Kidney (tissue), 14 donors: ENCODE measurements around the gene MKNK2. TPM values are rescaled to one million over a fixed set of nuclear protein-coding genes. Genes with fewer than 3 reads are reported as not detected.

Experiments
- DNase-seq, 5 donors: peaks; one replicate each; pipeline ENCODE4 v3.0.0-alpha.2; 2013 to 2020
- FAIRE-seq: peaks from 2 replicates; lab custom pipeline; 2012; peaks lifted over from hg19 to GRCh38; lab: Jason Lieb, UNC
- H3K27ac ChIP-seq, 2 donors: one replicate each; pipeline ENCODE4 v1.7.0; 2013; ENCODE audit warnings: low read depth in 2 of 2, low read length in 2 of 2, inconsistent platforms in 1 of 2
- H3K27me3 ChIP-seq: one replicate; pipeline ENCODE4 v1.7.1; 2013; ENCODE audit warnings: low read length, inconsistent platforms; ENCODE audit not compliant: control insufficient read depth, insufficient read depth
- H3K36me3 ChIP-seq, 3 donors: one replicate each; pipeline versions ENCODE4 v1.7.0 to v1.7.1; 2013; ENCODE audit warnings: low read length in 3 of 3, control low read depth in 1 of 3, inconsistent platforms in 1 of 3; ENCODE audit not compliant: insufficient read depth in 3 of 3, control insufficient read depth in 2 of 3
- H3K4me1 ChIP-seq, 3 donors: one replicate each; pipeline versions ENCODE4 v1.7.0 to v1.7.1; 2013; ENCODE audit warnings: low read length in 3 of 3, inconsistent platforms in 1 of 3, low read depth in 1 of 3; ENCODE audit not compliant: control insufficient read depth in 2 of 3, insufficient read depth in 2 of 3
- H3K4me3 ChIP-seq, 3 donors: one replicate each; pipeline versions ENCODE4 v1.7.0 to v1.8.1; 2013; ENCODE audit warnings: low read length in 3 of 3, control low read depth in 1 of 3, inconsistent platforms in 1 of 3
- H3K9ac ChIP-seq, 3 donors: one replicate each; pipeline versions ENCODE4 v1.7.0 to v1.7.1; 2013; ENCODE audit warnings: low read length in 3 of 3, control low read depth in 1 of 3, inconsistent platforms in 1 of 3
- H3K9me3 ChIP-seq, 3 donors: one replicate each; pipeline versions ENCODE4 v1.7.0 to v1.7.1; 2013; ENCODE audit warnings: low read length in 3 of 3, control low read depth in 1 of 3, inconsistent platforms in 1 of 3; ENCODE audit not compliant: control insufficient read depth in 2 of 3, insufficient read depth in 1 of 3
- intact Hi-C: fragments of 100-400 bp; cut with DNase I; formaldehyde crosslinking; loops from one replicate; pipeline ENCODE4 v1.11.1; 2022
- polyA plus RNA-seq: library from polyadenylated mRNA; stranded (reverse); fragments of 350-450 nt; fragmentation: Illumina TruSeq; extraction: RNeasy Lipid Tissue Mini Kit (QIAGEN cat#74804); gene quantifications from one replicate; pipeline ENCODE4 v1.2.3, GENCODE V29; 2014; ENCODE audit warnings: low read depth, low replicate concordance; ENCODE audit not compliant: insufficient read depth
- total RNA-seq: library from RNA; stranded (reverse); fragmentation: NEBNext Ultra II Directional; extraction: Animal tissue kit (Norgen Biotek cat#: 25700); gene quantifications from one replicate; pipeline ENCODE4 v1.2.1, GENCODE V29; 2021
- TF ChIP-seq, protein P1 (sequence below): IDR thresholded peaks from 3 replicates; pipeline ENCODE4 v1.5.1; 2012; ENCODE audit warnings: mild to moderate bottlenecking, moderate library complexity, borderline replicate concordance; ENCODE audit not compliant: insufficient read depth; ENCODE audit errors: extremely low read depth
- donor health status: control.
- donor health status: control.
- donor health status: control.
- donor health status: control.
- donor health status: control.
- donor health status: DM: yes; HTN: yes; CAD: no.
- donor health status: Normal renal cell carcinoma (clear cell type).

MKNK2 gene
- total and polyA plus RNA-seq, 2 donors from 2014 or later = 67.2 to 190 TPM

DNA sequence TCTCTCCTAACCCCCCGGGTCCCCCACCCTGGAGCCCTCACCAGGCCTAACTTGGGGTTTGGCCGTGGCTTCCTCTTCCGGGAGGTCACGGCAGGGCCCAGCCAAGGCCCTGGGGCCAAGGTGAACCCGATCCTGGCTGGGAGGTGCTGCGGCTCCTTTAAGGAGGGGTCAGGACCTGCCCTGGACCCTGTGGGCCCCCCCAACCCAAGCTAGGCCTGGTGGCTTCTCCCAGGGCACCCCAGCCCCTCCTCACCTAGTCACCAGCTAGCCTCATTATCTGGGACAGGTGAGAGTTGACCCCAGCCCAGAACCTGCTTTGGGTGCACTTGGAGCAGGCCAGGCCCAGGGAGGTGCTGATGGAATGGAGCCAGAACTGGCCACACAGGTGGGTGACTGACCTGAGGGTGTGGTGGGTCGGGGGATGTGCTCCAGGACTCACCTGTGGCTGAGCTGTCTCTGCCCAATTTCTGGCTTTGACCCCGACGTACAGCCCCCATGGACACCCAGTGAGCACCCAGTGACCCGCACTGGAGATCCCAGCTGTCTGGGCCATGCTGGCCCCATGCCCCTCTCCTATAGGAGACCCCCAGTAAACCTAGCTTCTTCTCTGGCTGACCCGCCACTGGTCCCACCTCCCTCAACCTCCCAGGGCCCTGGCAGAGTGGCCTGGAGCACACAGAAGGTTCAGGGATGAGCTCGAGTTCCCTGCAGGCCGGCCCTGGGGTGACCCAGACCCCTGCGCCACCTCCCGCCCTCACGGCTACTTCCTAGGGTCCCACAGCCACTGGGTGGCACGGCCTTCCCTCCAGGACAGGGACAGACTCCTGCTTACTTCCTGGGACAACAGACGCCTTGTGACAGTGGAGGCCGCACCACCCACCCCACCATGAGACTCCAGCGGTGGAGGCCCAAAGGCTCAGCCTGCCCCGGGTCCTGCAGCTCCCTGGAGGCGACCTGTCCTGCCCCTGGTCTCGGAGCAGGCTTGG lies 6.7 kb upstream of the MKNK2 start:
- TF ChIP-seq, protein P1, sequence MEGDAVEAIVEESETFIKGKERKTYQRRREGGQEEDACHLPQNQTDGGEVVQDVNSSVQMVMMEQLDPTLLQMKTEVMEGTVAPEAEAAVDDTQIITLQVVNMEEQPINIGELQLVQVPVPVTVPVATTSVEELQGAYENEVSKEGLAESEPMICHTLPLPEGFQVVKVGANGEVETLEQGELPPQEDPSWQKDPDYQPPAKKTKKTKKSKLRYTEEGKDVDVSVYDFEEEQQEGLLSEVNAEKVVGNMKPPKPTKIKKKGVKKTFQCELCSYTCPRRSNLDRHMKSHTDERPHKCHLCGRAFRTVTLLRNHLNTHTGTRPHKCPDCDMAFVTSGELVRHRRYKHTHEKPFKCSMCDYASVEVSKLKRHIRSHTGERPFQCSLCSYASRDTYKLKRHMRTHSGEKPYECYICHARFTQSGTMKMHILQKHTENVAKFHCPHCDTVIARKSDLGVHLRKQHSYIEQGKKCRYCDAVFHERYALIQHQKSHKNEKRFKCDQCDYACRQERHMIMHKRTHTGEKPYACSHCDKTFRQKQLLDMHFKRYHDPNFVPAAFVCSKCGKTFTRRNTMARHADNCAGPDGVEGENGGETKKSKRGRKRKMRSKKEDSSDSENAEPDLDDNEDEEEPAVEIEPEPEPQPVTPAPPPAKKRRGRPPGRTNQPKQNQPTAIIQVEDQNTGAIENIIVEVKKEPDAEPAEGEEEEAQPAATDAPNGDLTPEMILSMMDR = no peak
- peak overlapping the region; percentile 32 to 97 for H3K27ac ChIP-seq
- no peaks in the 10 kb centered on the region for H3K27me3 ChIP-seq
- DNase-seq (peak in 2 of 5 donors; percentile 62 to 81), FAIRE-seq (no peak)
- peaks cover 0 to 44% (median 20%) of the 10 kb centered on the region in 3 donors for H3K4me1 ChIP-seq
- peak overlapping the region in 1 of 3 donors; percentile 19 for H3K9ac ChIP-seq
- H3K4me3 ChIP-seq = no peak overlapping the region
- no peaks in the 10 kb centered on the region for H3K36me3 ChIP-seq
- intact Hi-C loops = no loop called here
- H3K9me3 ChIP-seq = no peaks in the 10 kb centered on the region

DNA sequence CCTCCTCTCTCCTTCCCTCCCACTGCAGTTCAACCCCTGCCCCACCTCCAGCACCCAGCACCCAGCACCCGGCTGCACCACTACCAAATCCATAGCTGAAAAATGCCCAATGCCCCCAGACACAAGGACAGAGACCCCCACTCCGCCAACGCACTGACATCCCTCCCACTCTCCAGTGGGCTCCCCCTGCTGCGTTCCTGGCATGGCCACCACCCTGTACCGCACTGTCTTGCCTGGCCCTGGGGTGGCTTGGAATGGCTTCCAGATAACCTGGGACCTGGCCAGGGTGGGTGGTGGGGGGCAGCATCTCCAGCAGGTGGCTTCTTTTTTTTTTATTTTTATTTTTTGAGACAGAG lies 5.8 kb upstream of the MKNK2 start:
- H3K27me3 ChIP-seq = no peaks in the 10 kb centered on the region
- no peaks in the 10 kb centered on the region for H3K9me3 ChIP-seq
- H3K9ac ChIP-seq = no peak overlapping the region
- TF ChIP-seq, protein P1 = no peak
- peaks cover 0 to 42% (median 21%) of the 10 kb centered on the region in 3 donors for H3K4me1 ChIP-seq
- H3K4me3 ChIP-seq = no peak overlapping the region
- FAIRE-seq (no peak), DNase-seq (peak in 2 of 5 donors; percentile 62 to 81)
- intact Hi-C loops = no loop called here
- H3K36me3 ChIP-seq = no peaks in the 10 kb centered on the region
- peak overlapping the region; percentile 71 to 81 for H3K27ac ChIP-seq

DNA sequence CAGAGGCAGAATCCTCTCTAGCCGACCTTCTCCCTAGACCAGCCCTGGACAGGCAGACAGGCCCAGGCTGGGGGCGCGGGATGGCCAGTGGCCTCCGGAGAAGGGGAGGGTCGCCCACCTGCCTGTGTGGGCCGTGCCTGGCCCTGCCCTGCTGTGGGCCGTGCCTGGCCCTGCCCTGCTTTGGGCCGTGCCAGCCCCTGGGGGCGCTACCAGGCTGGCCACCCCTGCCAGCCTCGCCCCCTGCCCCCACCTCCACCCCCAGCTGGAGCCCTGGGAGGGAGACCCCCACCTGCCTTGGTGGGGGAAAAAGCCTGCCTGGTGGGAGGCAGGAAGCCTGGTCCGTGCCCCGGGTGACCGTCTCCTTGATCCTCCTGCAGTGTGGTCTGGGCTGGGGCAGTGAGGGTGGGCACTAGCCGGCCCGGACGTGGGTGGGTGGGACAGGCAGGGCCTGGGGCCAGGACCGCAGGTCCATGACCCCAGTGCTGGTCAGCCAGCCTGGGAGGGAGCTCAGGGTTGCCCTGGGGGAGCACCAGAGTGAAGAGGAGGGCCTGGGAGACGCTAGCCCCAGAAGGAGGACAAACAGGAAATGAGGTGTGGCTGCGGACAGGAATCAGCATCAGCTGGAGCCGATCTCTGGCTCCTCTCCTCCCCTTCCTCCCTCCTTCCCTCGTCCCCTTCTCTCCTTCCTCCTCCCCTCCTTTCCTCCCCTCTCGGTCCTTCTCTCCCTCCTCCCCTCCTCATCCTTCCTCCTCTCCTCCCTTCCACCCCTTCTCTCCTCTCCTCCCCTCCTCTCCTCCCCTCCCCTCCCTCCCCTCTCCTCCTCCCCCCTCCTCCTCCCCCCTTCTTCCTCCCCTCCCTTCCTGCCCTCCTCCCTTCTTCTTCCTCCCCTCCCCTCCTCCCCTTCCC lies 5.1 kb upstream of the MKNK2 start:
- Histone ChIP-seq H3K27ac (peak overlapping the region; percentile 90 to 91), H3K27me3 (no peaks in the 10 kb centered on the region), H3K9me3 (no peaks in the 10 kb centered on the region), H3K4me1 (peaks cover 0 to 46% (median 26%) of the 10 kb centered on the region in 3 donors), H3K9ac (peak overlapping the region in 2 of 3 donors; percentile 22 to 34), H3K36me3 (no peaks in the 10 kb centered on the region), H3K4me3 (peak overlapping the region in 1 of 3 donors; percentile 26)
- DNase-seq = peak; percentile 42 to 88 (median 71)
- intact Hi-C loops = no loop called here
- TF ChIP-seq, protein P1 = no peak
- no peak for FAIRE-seq
